Thoracic aorta (tissue), 2 donors: ENCODE data around the gene C11orf21. TPM values are rescaled to one million over a fixed set of nuclear protein-coding genes. Genes with fewer than 3 reads are reported as not detected.

Experiments
- ATAC-seq: fragments of 150-250 bp; one replicate; pipeline ENCODE4 v1.8.0; 2017; ENCODE audit warnings: low read depth; ENCODE audit not compliant: insufficient number of reproducible peaks, low FRiP score
- DNase-seq: peaks from one replicate; pipeline ENCODE4 v3.0.0-alpha.2; 2020; ENCODE audit warnings: low spot score
- H3K27ac ChIP-seq, 2 donors: fragments of 200-600 bp; sonication (generic); 1 replicate in 1 of 2; 2 replicates in 1 of 2; pipeline ENCODE4 v1.5.1; 2016; ENCODE audit warnings: mild to moderate bottlenecking in 2 of 2, moderate library complexity in 2 of 2
- H3K27me3 ChIP-seq: fragments of 200-600 bp; sonication (generic); replicated peaks from 2 replicates; pipeline ENCODE4 v1.6.0; 2016; ENCODE audit warnings: mild to moderate bottlenecking; ENCODE audit not compliant: insufficient read depth
- H3K36me3 ChIP-seq: fragments of 200-600 bp; sonication (generic); one replicate; pipeline ENCODE4 v1.5.1; 2016
- H3K4me1 ChIP-seq, 2 donors: fragments of 200-600 bp; sonication (generic); 1 replicate in 1 of 2; 2 replicates in 1 of 2; pipeline versions ENCODE4 v1.5.1 to v1.6.0; 2016; ENCODE audit warnings: low read depth in 2 of 2, mild to moderate bottlenecking in 1 of 2; ENCODE audit not compliant: control insufficient read depth in 1 of 2
- H3K4me3 ChIP-seq: fragments of 200-600 bp; sonication (generic); 2 replicates; pipeline ENCODE4 v1.5.1; 2016; ENCODE audit warnings: mild to moderate bottlenecking
- H3K9me3 ChIP-seq: fragments of 200-600 bp; sonication (generic); 2 replicates; pipeline ENCODE4 v1.5.1; 2016
- CTCF ChIP-seq: fragments of 200-600 bp; sonication (generic); IDR thresholded peaks from one replicate; pipeline ENCODE4 v1.5.1; 2019; ENCODE audit warnings: antibody characterized with exemption
- total RNA-seq, 2 donors: library from RNA; depleted of rRNA; stranded (reverse); fragments of >200 nt; gene quantifications; one replicate each; pipeline versions ENCODE4 v1.1.0 to v1.2.3, GENCODE V29; 2016

Gene C11orf21
- 1 to 10 TPM; 1.1 to 4.3 TPM for total RNA-seq

GRCh38 chr11:2301631-2302305, at the start of gene C11orf21, which contains the start of gene TSPAN32:
C11orf21 (minus strand) TSS chr11:2301918; CDS start chr11:2301808, 110 bp downstream.
TSPAN32 (plus strand) TSS chr11:2302013; CDS start chr11:2302150, 137 bp downstream.
- Histone ChIP-seq H3K36me3 (no peaks in the 10 kb centered on the region), H3K27me3 (no peaks in the 10 kb centered on the region), H3K27ac (peak within 1 kb of the TSS; percentile 66 to 76), H3K4me1 (peaks cover 29 to 47% of the 10 kb centered on the region in 2 donors), H3K4me3 (peak within 1 kb of the TSS; percentile 48), H3K9me3 (no peaks in the 10 kb centered on the region)
- no peak for ATAC-seq
- DNase-seq, result no peak
- TF ChIP-seq CTCF, result no peak

GRCh38 chr11:2348986-2349385, 47.3 kb upstream of the C11orf21 start:
- Histone ChIP-seq H3K4me3 (no peak overlapping the region), H3K9me3 (peaks cover 7% of the 10 kb centered on the region), H3K4me1 (no peaks in the 10 kb centered on the region), H3K36me3 (no peaks in the 10 kb centered on the region), H3K27me3 (no peaks in the 10 kb centered on the region), H3K27ac (no peak overlapping the region)
- ATAC-seq (no peak), DNase-seq (no peak)
- TF ChIP-seq CTCF, result no peak

- no peak for DNase-seq
Observed at GRCh38 chr11:2347308-2347830, 45.7 kb upstream of the C11orf21 start.

GRCh38 chr11:2346586-2347307, 45.0 kb upstream of the C11orf21 start:
- no peaks in the 10 kb centered on the region for H3K36me3 ChIP-seq
- ATAC-seq, result no peak
- no peak overlapping the region for H3K4me3 ChIP-seq
- no peak for DNase-seq
- no peaks in the 10 kb centered on the region for H3K4me1 ChIP-seq
- H3K9me3 ChIP-seq, result peaks cover 7% of the 10 kb centered on the region
- no peak overlapping the region for H3K27ac ChIP-seq
- H3K27me3 ChIP-seq, result no peaks in the 10 kb centered on the region
- no peak for TF ChIP-seq CTCF

More at GRCh38 chr11:2347308-2347830, 45.7 kb upstream of the C11orf21 start:
- no peak overlapping the region for H3K27ac ChIP-seq
- H3K4me1 ChIP-seq, result no peaks in the 10 kb centered on the region
- ATAC-seq, result no peak
- H3K9me3 ChIP-seq, result peaks cover 7% of the 10 kb centered on the region
- TF ChIP-seq CTCF, result no peak
- H3K4me3 ChIP-seq, result no peak overlapping the region
- no peaks in the 10 kb centered on the region for H3K36me3 ChIP-seq
- H3K27me3 ChIP-seq, result no peaks in the 10 kb centered on the region

GRCh38 chr11:2346014-2346413, 44.3 kb upstream of the C11orf21 start:
- no peak for TF ChIP-seq CTCF
- Histone ChIP-seq H3K36me3 (no peaks in the 10 kb centered on the region), H3K27me3 (no peaks in the 10 kb centered on the region), H3K27ac (no peak overlapping the region), H3K9me3 (peaks cover 7% of the 10 kb centered on the region), H3K4me3 (no peak overlapping the region), H3K4me1 (no peaks in the 10 kb centered on the region)
- no peak for DNase-seq
- no peak for ATAC-seq
